ENCODE results near the gene HAO1. TPM values are rescaled to one million over a fixed set of nuclear protein-coding genes. Genes with fewer than 3 reads are reported as not detected.

Gene HAO1
- total RNA-seq, 1 donor from 2014 or later, result not detected

DNA sequence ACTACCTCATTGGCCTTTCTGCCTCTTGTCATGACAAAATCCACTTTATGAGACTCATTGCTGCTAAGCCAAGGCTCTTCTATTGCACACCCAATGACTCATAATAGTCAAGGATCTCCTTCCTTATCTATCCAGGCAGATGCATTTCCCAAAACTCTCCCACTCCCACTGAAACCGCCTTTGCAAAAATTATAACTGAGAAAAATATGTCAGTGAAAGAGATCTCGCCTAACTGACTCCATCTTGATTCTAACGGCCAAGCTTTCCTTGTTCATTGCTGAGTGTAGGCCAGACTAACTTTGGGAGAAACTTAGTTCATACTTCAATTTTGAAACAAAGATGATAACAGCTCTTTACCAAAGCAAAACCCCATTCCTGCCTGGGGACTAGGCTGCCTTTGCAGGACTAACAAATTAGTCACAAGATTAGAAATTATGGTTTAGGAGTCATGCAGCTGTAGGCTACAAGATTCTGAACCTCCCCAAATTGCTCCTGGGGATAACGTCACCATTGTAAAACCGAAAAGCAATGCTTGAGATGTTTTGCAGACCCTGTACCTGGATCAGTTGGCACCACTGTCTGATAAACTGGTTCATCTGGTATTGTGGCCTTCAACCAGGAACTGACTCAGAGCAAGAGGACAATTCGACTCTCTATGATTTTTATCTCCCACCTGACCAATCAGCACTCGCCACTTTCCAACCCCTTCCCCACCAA is 47.1 kb downstream of the HAO1 start:
- Mint-ChIP-seq H3K4me3 (no peak overlapping the region), H3K36me3 (no peaks in the 10 kb centered on the region), H3K27me3 (ENCODE audit: insufficient read depth, low read depth) (no peaks in the 10 kb centered on the region), H3K4me1 (no peaks in the 10 kb centered on the region), H3K9me3 (peaks cover 2% of the 10 kb centered on the region), H3K27ac (no peak overlapping the region)
- Histone ChIP-seq H2AFZ (replicated peaks) (no peak overlapping the region), H3K4me3 (no peak overlapping the region), H3K9ac (no peak overlapping the region), H3K4me1 (no peaks in the 10 kb centered on the region), H3K9me3 (ENCODE audit: low read depth) (no peaks in the 10 kb centered on the region), H4K20me1 (ENCODE audit: low read depth) (no peaks in the 10 kb centered on the region), H3K27me3 (no peaks in the 10 kb centered on the region), H3K79me2 (ENCODE audit: low read depth) (no peaks in the 10 kb centered on the region), H3K36me3 (no peaks in the 10 kb centered on the region), H3K4me2 (no peak overlapping the region), H3K27ac (no peak overlapping the region), H3F3A (ENCODE audit: low read depth) (no peaks in the 10 kb centered on the region)
- TF ChIP-seq, protein P1, sequence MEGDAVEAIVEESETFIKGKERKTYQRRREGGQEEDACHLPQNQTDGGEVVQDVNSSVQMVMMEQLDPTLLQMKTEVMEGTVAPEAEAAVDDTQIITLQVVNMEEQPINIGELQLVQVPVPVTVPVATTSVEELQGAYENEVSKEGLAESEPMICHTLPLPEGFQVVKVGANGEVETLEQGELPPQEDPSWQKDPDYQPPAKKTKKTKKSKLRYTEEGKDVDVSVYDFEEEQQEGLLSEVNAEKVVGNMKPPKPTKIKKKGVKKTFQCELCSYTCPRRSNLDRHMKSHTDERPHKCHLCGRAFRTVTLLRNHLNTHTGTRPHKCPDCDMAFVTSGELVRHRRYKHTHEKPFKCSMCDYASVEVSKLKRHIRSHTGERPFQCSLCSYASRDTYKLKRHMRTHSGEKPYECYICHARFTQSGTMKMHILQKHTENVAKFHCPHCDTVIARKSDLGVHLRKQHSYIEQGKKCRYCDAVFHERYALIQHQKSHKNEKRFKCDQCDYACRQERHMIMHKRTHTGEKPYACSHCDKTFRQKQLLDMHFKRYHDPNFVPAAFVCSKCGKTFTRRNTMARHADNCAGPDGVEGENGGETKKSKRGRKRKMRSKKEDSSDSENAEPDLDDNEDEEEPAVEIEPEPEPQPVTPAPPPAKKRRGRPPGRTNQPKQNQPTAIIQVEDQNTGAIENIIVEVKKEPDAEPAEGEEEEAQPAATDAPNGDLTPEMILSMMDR (IDR thresholded peaks at IDR 0.05), result no peak
- no peak for TF ChIP-seq EZH2phosphoT487 (IDR thresholded peaks at IDR 0.05)
- TF ChIP-seq EZH2 (IDR thresholded peaks at IDR 0.05), result no peak
- DNase-seq (ENCODE audit: low spot score), result no peak

DNA sequence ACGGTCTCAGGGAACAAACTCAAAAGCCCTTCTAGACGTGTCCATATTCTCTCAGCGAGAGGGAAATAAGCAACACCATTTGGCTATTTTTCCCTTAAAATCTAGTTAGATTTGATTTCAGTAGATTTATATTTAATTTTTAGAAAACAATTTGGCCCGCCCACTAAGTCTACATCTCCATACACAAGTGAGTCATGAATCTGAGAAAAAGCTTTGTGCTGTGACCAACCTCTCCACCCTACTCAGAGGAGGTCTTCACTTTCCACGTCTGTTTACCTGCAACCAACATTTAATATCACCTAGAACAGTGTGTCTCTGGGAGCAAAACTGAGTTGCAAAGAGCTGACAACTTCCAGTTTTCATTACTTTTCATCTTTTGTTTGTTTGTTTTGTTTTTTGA is 48.6 kb downstream of the HAO1 start:
- no peaks in the 10 kb centered on the region for H3K27me3 ChIP-seq
- H4K20me1 ChIP-seq (ENCODE audit: low read depth), result no peaks in the 10 kb centered on the region
- H3K4me1 Mint-ChIP-seq, result no peaks in the 10 kb centered on the region
- no peaks in the 10 kb centered on the region for H3F3A ChIP-seq (ENCODE audit: low read depth)
- H3K79me2 ChIP-seq (ENCODE audit: low read depth), result no peaks in the 10 kb centered on the region
- H3K36me3 ChIP-seq, result no peaks in the 10 kb centered on the region
- no peaks in the 10 kb centered on the region for H3K36me3 Mint-ChIP-seq
- H3K27me3 Mint-ChIP-seq (ENCODE audit: insufficient read depth, low read depth), result no peaks in the 10 kb centered on the region
- no peak overlapping the region for H3K4me3 Mint-ChIP-seq
- no peak overlapping the region for H3K4me3 ChIP-seq
- no peaks in the 10 kb centered on the region for H3K4me1 ChIP-seq
- no peak overlapping the region for H3K9ac ChIP-seq
- no peak overlapping the region for H3K27ac Mint-ChIP-seq
- no peak overlapping the region for H3K4me2 ChIP-seq
- H3K9me3 Mint-ChIP-seq, result peaks cover 2% of the 10 kb centered on the region
- H3K9me3 ChIP-seq (ENCODE audit: low read depth), result no peaks in the 10 kb centered on the region
- H2AFZ ChIP-seq (replicated peaks), result no peak overlapping the region
- no peak for TF ChIP-seq EZH2 (IDR thresholded peaks at IDR 0.05)
- TF ChIP-seq, protein P1 (IDR thresholded peaks at IDR 0.05), result no peak
- no peak for TF ChIP-seq EZH2phosphoT487 (IDR thresholded peaks at IDR 0.05)
- H3K27ac ChIP-seq, result no peak overlapping the region
- DNase-seq (ENCODE audit: low spot score), result no peak

DNA sequence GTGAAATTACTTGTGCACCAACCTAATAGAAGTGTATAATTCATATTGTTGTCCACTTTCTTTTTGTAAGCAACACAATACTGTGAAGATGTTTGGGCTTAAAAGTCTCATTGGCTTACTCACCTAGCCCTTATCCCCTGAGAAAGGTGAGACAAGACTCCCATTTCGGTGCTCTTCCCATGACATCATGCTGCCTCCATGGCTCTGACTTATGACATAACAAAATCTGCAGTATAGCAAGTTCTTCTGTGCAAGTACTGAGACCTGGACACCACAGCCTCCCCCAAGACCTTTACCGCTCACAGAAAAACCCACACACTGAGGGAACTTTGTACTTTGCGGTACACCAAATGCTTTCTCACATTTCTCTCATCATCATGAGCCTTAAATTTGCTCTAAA is 50.5 kb downstream of the HAO1 start:
- H3K4me3 ChIP-seq, result no peak overlapping the region
- no peaks in the 10 kb centered on the region for H3K27me3 ChIP-seq
- no peaks in the 10 kb centered on the region for H3K9me3 ChIP-seq (ENCODE audit: low read depth)
- H3K27ac ChIP-seq, result no peak overlapping the region
- Mint-ChIP-seq H3K9me3 (peaks cover 2% of the 10 kb centered on the region), H3K27me3 (ENCODE audit: insufficient read depth, low read depth) (no peaks in the 10 kb centered on the region), H3K4me1 (no peaks in the 10 kb centered on the region), H3K36me3 (no peaks in the 10 kb centered on the region), H3K27ac (no peak overlapping the region), H3K4me3 (no peak overlapping the region)
- H3F3A ChIP-seq (ENCODE audit: low read depth), result no peaks in the 10 kb centered on the region
- H2AFZ ChIP-seq (replicated peaks), result no peak overlapping the region
- TF ChIP-seq, protein P1 (IDR thresholded peaks at IDR 0.05), result no peak
- no peak for TF ChIP-seq EZH2 (IDR thresholded peaks at IDR 0.05)
- TF ChIP-seq EZH2phosphoT487 (IDR thresholded peaks at IDR 0.05), result no peak
- DNase-seq (ENCODE audit: low spot score), result no peak
- H3K79me2 ChIP-seq (ENCODE audit: low read depth), result no peaks in the 10 kb centered on the region
- no peaks in the 10 kb centered on the region for H4K20me1 ChIP-seq (ENCODE audit: low read depth)
- H3K4me2 ChIP-seq, result no peak overlapping the region
- no peaks in the 10 kb centered on the region for H3K4me1 ChIP-seq
- H3K36me3 ChIP-seq, result no peaks in the 10 kb centered on the region
- H3K9ac ChIP-seq, result no peak overlapping the region
